Cortex of kidney (tissue), 1 donor: ENCODE data around the gene ESRRB.

Experiments used
- DNase-seq: peaks from one replicate; lab custom pipeline; 2025; lab: John Stamatoyannopoulos, UW

ESRRB gene

DNA sequence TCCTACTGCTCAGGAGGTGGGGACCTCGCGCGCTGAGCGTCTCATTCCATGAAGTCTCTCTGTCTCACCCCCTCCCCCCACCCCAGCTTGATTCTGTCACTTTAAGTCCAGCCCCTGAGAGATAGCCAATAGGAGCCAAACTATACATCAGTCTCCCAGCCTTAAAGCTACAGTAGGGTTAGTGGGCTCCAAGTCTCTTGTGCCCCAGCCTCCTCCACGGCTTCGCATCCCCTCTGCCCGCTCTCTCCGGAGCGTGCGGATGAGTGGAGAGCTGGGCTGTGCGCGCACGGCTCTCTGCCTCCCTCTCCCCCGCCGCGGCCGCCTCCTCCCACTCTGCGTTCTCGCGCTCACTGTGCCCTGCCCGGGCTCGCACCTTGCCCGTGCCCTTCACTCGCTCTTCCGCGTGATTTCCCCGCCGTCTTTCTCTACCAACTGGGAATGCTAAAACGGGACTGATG is at the start of gene ESRRB:
TSS of gene ESRRB (plus strand) at position 191 of the 458 bp plus-strand sequence. CDS start at position 456, 265 bp downstream.
- no peak for DNase-seq

DNA sequence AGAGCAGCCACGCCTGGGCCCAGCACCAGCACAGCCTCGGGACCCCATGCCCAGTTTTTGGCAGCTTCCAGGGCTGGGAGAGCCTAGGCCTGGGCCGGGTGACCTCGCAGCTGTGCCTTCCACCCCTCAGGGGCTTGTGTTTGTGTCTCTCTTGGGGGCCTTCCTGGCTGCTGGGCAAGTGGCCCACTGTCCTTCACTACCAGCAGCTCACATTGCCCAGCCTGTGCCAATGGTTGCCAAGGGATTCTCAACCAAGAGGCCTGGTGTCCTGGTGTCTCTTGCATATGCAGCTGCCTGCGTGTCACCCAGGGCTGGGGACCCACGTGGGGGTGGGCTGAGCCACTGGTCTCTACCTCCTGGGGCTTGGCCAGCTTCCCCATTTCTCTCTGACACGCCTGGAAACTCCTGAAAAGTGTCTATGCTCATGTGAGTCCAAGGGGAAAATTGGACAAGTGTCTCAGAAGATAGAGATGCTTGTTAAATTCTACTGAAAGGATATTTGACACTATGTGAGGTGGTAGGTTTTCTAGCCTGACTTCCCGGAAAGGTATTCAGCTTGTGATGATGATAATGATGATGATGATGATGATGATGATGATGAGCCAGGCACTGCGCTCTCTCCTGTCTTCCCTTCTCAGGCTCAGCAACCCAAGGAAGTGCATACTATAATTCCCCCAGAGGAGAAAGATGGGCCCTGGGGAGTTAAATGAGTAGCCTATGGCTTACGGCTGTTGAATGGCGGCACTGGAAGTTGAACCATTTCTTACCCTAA is 48.8 kb upstream of the ESRRB start:
- no peak for DNase-seq

DNA sequence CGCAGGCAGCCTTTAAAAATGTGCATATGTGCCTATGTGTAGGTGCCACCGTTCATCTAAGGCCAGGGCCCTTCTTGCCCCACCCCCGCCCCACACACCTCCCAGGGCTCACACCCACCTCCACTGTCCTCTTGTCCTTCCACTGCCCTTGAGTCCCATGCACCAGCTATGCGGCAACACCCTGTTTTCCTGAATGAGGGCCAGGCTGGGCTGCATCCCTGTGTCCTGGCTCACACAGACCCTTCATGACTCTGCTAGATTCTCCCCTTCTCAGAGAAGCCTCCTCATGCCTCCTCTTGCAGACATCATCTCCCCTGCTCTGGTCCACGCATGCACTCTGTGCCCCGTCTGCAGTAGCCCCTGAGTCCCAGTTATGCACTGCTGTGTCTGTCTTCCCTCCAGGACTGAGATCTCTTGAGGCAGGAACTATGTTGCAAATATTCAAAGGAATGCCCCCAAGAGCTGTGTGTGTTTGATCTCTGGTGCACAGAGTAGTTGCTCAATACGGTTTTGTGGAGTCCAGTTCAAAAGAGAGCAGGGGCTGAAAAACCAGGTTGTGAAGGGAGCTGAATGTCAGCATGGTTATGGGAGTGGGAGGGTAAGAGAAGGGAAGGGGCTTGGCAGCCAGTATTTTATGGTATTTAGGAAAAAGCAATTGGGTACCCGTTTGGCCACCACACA is 47.3 kb upstream of the ESRRB start:
- no peak for DNase-seq

DNA sequence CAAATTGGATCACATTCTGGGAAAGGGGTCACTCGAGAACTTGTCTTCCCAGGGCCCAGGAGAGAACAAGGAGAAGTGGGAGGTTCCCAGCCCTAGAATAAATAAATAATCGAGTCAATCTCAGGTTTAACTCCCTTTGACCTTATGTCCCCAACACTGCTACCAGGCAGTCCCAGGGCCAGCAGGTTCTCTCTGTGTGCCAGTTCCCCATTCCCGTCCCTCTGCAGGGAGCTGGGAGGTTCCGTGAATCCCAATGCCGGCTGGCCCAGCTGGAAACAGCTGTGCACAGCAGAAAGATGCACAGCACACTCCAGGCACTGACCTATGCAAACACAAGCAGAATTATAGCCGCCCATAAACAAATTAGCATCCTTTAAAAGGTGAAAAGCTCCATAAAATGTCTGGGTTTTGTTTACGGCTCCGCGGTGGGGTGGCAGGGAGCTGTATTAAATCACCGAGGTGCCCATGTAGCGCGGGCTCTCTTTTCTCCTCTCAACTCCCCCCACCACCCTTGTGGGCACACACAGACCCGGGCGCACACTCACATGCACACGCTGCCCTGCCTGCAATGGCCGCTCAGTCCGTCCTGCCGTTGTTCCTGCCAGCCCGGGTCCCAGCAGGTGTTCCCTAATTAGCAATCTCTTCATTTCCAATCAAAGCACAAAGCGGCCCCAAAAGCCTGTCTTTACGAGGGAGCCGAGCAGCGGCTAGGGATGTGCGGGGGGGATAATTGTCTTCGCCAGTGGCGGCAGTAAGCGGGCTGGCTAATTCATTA is 46.6 kb upstream of the ESRRB start:
- DNase-seq, result no peak

DNA sequence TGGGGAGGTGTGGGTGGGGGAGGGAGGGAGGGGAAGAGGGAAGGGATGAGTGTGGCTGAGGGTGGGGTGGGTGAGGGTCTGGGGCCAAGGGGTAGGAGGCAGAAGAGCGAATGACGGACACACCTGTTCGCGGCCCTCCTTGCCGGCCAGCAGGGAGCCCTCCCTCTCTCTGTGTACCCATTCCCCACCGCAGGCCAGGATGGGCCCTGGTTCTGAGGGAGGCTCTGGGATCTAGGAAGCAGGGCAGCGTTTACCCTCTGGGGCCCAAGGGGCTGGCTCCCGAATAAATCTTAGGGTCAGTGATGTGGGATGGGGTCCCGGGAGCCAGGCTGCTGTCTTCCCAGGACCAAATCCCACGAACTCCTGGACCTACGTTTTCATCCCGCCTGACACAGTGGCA is 46.0 kb upstream of the ESRRB start:
- DNase-seq, result no peak

DNA sequence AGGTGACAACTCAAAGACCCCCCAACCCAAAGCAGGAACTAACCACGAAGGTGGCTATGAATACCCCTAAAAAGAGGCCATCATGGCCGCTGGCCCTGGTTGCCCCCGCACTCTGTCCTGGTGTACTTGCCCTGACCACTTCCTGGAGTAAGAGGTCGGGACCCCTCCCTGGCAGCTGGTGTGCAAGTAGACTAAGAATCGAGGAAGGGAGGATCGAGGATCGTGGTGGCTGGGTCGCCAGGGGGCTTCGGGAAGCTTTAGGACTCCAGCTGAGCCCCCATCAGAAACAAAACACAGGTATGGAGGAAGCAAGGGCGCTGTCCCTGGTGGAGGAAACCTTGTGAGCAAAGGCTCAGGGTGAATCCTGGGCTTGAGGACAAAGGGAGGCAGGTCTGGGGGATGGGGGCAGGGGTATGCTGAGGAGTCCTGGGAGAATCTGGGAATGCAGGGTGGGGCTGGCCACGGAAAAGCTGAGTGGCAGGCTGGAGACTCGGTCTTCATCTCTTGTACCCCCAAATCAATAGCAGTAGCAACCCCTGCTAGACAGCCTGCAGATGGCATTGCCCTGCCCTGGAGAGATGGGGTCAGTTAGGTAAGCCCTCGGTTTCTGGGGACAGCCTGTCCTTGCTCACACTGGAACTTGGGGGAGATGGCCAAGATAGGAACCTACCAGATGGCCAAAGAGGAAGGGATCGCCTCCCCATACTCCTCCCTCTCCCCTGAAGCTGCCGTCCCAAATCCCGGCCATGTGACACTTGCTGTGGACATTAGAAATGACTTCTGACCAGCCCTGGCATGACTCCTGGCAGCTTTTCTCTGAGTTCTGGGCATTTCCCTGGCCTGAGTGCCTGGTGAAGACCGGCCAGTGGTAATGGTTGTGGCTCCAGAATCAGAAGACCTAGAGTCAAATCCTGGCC is 45.3 kb upstream of the ESRRB start:
- no peak for DNase-seq

DNA sequence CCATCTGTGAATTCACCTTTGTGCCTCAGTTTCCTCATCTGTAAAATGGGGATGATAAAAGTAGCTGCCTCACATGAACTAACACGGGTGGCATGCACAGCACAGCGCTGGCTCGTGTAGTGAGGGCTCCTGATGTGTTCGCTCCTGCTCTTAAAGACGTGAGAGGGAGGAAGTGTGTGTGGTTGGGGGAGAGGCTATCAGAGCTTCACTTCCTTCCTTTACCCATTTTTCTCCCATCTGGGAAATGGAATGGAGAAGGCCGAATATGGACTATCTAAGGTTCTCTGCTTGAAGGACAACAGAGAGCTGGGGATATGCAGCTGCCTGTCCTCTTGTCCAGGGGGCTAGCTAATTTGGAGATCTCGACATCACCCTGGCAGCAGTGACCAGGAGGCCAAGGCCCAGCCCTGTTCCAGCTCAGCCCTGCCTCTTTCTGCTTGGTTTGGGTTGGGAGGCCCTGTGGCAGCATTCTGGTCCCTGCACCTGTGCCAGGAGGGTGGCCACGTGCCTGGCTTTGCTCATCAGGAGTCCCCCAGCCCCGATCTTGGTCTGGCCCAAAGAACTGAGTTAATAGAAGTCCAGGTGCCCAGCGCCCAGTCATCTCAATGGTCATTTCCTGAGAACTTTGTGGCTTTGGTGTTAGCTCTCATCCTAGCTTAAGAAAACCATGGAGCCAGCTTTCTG is 44.5 kb upstream of the ESRRB start:
- DNase-seq, result no peak

DNA sequence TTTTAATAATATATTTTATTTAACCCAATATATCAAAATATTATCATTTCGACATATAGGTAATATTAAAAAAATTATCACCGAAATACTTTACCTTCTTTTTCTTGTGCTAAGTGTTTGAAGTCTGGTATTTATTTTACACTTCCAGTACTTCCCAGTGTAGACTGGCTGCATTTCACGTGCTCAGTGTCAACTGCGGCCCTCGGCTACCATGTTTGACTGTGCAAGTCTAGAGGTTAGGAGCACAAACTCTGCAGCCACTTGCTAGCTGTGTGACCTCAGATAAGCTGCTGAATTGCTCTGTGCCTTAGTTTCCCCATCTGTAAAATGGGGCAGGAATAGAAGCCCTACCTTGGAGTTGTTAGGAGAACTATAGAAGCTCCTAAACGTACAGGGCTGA is 42.3 kb upstream of the ESRRB start:
- DNase-seq, result no peak

DNA sequence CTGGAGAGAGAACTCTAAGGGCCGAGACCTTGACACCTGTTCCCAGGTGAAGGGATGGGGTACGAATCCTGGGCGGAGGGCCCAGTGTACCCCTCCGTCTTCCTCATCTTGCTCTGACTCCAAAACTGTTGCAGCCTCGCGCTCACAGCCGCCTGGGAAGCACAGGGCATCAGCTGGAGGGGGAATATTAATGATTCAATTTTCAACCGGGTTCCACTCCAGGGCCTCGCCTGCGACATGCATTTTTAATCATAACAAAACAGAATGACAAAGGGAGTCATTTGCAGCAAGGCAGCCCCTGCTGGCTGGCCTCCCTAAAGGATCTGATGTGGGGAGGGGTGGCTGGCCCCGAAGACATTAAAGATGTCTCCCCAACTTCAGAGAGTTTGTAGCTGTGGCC is 41.6 kb upstream of the ESRRB start:
- no peak for DNase-seq

DNA sequence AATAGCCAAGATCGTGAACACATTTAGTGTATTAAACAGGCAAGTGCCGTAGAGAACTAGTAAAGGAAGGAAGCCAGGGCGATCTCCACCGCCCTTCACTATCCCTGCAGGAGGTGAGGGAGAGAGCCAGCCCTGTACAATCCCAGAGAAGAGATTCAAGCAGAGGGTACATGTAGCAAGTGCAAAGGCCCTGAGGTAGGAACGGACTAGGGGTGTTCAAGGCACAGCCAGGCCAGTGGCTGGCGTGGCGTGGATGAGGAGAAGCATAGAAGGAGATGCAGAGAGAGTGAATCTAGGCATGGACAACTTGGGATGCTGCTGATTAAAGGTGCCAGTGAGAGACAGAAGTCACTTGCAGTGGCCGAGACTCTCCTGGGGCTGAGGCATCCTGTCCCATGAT is 39.1 kb upstream of the ESRRB start:
- DNase-seq, result no peak

DNA sequence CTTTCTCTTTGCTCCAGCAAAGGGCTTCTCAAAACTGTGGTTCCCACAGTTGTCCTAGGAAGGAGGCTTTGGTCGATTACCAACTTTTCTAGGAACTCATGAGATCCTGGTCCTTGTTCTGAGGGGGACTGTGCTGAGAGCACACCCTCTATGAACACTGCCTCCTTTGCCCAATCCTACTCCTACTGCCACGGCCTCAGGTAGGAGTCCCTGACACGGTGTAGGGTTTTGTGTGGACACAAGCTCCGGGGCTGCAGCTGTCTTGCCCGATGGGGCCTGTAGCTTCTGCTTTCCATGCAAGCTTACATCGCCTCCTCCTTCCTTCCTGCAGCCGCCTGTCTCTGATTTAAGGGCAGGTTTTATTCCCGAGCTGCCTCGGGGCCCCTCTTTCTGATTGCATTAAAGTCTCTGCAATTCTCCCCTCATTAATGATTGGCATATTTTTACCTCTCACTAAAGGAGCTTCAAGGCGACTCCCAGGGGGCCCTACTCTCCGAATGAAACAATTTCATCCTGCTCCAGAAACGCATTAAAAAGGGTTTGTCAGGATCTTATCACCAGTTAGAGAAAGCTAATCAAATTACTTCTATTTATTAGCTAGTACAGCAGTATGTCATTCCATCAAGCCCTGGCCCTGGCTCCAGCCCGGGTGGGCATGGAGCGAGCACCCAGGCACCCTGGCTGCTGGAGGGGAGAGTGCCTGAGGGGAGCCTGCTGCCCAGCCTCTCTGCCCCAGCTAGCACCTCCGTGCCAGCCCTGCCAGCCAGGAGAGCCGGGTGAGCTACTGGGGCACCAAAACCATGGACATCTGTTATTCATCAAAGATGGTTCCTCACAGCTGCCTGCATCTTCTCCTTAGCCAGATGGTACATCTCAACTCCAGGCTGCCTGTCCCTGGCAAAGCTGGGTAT is 38.0 kb upstream of the ESRRB start:
- DNase-seq, result no peak

DNA sequence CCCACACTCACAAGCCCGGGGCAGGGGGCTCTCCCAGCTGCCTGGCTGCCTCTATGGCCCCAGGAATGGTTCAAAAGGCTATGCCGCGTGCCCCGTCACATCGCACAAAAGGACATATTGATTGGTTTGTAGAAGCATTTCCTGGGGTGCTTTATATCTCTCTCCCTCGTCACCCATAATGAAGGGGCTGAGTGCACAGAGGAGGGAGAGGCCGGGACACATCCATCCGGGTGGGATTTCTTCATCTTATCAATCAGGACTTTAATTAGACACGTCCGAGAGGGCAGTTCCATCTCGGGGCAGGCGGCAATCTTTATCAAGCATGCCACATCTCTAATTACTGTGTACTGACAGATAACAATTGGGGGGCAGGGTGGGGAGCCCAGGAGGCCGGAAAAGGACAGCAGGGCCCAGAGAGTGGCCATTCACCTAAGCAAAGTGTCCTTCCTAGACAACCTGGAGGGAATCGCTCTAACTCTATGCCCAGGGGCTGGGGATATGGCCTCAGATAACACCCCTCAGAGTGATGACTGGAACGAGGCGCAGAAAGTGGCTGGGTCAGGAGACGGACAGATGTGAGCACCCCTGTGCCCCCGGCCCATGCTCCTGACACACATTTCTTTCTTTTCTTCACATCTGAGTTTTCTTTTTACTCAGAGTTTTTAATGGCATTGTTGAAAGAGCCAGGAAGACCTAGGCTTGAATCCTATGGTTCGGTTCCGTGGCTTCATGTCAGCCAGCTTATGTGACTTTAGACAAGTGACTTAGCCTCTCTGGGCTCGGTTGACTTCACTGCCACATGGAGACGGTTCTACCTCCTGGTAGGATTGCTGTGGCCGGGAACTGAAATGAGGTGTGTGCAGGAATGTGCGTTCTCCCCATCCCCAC is 36.0 kb upstream of the ESRRB start:
- DNase-seq, result no peak

DNA sequence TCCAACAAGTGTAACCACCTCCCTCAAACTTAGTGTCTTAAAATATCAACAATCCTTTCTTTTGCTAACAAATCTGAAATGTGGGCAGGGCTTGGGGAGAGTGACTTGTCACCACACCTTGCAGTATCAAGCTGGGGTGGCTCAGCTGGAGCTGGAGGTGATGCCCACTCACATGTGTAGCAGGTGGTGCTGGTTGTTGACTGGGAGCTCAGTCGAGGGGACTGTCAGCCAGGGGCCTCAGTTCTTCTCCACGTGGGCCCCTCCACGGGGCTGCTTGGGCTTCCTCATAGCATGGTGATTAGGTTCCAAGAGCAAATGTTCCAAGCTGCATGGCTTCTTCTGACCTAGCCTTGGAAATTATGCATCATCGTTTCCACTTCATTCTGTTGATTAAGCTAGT is 32.6 kb upstream of the ESRRB start:
- no peak for DNase-seq

DNA sequence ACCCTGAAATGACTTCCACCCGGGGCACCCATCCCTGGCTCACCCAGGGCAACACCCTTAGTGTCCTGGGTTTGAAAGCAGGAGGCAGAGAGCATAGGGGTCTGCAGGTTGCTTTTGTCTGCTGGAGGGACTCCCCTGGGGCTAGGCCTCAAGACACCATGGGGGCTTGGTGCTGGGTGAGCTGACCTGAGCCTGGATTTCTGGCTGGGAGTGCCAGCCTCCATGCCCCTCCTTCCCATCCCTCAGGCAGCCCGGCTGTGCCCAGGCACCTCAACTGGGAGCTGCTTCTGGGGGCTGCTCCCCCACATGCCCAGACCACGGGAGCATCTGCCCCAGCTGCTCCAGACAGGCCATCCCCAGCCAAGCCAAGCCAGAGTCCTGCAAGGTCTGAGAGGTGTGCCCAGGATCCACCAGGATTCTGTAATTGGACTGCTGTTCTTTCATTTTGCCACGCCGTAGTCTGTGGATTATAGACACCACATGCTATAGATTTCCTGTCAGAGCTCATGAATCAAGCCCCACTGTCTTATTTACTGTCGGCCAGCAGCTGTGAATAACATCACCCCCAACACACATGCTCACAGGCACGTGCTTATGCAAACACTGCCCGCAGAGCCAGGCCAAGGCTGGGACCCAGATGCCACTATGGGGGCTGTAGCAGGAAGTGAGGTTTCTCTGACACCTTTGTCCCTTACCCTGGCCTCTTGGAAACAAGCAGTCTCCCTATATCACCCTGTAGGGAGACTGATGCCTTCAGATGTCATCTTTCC is 29.4 kb upstream of the ESRRB start:
- DNase-seq, result no peak

DNA sequence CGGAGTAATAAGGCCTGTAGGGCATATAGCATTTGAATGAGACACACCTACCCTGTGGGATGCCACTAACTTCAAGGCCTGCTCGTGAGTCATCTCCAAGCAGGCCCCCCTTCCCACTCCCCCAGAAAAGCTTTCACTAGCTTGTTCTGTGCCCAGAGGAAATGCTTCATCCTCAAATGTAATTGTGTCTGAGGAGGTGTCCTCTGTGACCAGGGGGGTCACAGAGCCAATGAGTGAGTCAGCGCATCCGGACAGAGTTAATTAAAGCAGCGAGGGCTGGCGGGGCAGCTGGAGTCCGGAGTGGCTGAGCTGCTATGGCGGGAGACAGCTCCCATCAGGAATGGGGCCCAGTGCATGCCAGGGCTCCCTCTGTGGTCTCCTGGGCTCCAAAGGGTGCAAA is 27.0 kb upstream of the ESRRB start:
- DNase-seq, result no peak

DNA sequence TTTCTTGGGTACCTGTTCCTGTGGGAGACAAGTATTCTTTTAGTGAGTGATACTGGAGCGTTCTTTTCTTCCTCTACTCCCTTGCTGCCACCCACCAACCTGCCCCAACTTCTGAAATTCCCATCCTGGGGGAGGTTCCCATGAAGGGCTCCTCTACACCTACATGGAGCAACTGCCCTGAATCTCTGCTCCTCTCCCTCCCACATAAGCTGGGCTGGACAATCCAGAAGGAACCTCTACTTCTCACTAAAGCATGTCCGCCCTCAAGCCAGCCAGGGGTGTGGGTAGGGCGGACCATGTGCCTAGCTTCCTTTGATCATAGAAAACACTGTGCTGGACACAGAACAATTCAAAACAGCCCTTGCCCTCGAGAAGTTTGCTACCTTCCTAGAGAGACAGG is 25.9 kb upstream of the ESRRB start:
- no peak for DNase-seq

DNA sequence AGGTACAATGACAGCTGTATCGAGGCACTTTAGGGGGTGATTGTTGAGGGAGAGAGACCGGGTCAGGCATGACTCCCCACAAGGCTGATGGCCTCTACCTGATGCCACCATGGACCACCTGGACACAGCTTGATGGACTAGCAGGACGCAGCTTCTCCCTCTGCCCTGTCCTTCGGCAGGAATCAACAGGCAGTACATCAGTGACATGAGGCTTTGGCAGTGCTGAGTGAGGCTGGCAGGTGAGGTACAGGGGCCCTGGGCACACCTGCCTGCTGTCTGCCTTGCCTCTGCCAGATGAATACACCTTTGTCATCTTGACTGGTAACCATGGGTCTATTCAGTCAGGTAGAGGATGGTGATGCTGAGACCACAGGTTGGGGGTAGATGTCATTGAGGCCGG is 25.3 kb upstream of the ESRRB start:
- no peak for DNase-seq

DNA sequence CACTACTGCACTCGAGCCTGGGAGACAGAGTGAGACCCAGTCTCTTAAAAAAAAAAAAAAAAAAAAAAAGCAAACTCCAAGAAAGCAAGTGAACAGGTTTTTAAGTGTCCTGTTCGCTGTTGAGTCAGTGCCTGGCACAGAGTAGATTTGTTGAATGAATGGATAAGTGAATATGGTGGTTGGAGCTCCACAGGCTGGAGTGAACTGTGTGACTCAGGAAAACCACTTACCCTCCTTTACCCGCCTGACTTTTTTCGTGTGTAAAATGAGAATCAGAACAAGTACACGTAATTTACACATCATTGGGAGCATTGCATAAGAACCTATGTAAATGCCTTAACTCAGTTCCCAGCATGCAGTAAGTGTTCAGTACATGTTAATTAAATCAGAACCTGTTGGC is 24.0 kb upstream of the ESRRB start:
- no peak for DNase-seq
